GM23338 (cell line): Measurements from ENCODE around the gene GGCT.

Experiments used
- EZH2 ChIP-seq: fragments of 200-600 bp; sonication (generic); IDR thresholded peaks from one replicate; pipeline ENCODE4 v1.8.0; 2017; ENCODE audit warnings: antibody characterized with exemption, mild to moderate bottlenecking, low read depth; ENCODE audit not compliant: unreplicated experiment
- TF ChIP-seq, protein P1 (sequence below), 2 experiments: fragments of 200-600 bp in 1 of 2; sonication (generic) in 1 of 2; conservative IDR thresholded peaks; 2 replicates each; pipeline versions ENCODE4 v1.5.1 to v1.6.1; 2016 to 2017; ENCODE audit warnings: antibody characterized with exemption in 2 of 2, low read depth in 2 of 2, mild to moderate bottlenecking in 2 of 2, moderate library complexity in 1 of 2

DNA sequence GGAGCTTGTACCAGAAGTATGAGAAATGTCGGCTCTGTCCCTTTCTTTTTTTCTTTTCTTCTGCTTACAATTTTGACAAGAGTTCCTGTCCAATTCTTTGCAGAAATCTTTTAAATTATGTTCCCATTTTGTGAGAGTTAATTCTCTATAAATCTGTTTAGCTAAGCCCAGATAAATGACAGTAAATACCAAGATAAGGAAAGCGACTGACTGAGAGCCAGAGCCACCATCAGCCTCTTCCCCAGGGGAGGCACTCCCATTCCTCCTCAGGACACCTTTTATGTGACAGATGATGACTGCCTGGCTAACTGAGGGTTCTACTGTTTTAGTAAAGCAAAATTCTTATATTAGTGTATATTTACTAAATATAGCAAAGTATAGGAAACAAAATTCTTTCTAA is 6.9 kb upstream of the GGCT start:
- TF ChIP-seq, protein P1, sequence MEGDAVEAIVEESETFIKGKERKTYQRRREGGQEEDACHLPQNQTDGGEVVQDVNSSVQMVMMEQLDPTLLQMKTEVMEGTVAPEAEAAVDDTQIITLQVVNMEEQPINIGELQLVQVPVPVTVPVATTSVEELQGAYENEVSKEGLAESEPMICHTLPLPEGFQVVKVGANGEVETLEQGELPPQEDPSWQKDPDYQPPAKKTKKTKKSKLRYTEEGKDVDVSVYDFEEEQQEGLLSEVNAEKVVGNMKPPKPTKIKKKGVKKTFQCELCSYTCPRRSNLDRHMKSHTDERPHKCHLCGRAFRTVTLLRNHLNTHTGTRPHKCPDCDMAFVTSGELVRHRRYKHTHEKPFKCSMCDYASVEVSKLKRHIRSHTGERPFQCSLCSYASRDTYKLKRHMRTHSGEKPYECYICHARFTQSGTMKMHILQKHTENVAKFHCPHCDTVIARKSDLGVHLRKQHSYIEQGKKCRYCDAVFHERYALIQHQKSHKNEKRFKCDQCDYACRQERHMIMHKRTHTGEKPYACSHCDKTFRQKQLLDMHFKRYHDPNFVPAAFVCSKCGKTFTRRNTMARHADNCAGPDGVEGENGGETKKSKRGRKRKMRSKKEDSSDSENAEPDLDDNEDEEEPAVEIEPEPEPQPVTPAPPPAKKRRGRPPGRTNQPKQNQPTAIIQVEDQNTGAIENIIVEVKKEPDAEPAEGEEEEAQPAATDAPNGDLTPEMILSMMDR (conservative IDR thresholded peaks at IDR 0.05; ENCODE audit: low read depth in 2 of 2) = no peak
- no peak for TF ChIP-seq EZH2
